ENCODE data around the gene MORC2. TPM values are rescaled to one million over a fixed set of nuclear protein-coding genes. Genes with fewer than 3 reads are reported as not detected.

MORC2 gene
- total RNA-seq, 2 experiments from 2014 or later: 22.9 to 35.6 TPM

GRCh38 chr22:30893434-30894370 is 74.9 kb downstream of the MORC2 start:
- Histone ChIP-seq H3K27ac (ENCODE audit: low read depth, low read length, poor library complexity, severe bottlenecking) (no peak overlapping the region), H3K4me3 (ENCODE audit: low read depth, low read length, poor library complexity, severe bottlenecking) (no peak overlapping the region), H3K4me1 (ENCODE audit: insufficient read depth, low read length, poor library complexity, severe bottlenecking) (no peaks in the 10 kb centered on the region), H3K4me2 (ENCODE audit: low read length) (no peak overlapping the region), H3K79me2 (ENCODE audit: insufficient read depth, low read depth, low read length) (no peaks in the 10 kb centered on the region), H3K36me3 (ENCODE audit: insufficient read depth, low read length) (no peaks in the 10 kb centered on the region), H3K9me3 (ENCODE audit: low read length) (no peaks in the 10 kb centered on the region), H3K9me2 (ENCODE audit: insufficient read depth, low read length) (no peaks in the 10 kb centered on the region), H4K20me1 (ENCODE audit: insufficient read depth, low read length) (no peaks in the 10 kb centered on the region), H2AFZ (ENCODE audit: low read length) (no peak overlapping the region)
- no peak for DNase-seq (ENCODE audit: low spot score)
- intact Hi-C loops (cut with micrococcal nuclease; ENCODE audit: unreplicated experiment): no loop called here
- CTCF ChIA-PET (ENCODE audit: unreplicated experiment): no interaction called here
- no peak for TF ChIP-seq EZH2phosphoT487 (IDR thresholded peaks at IDR 0.05; ENCODE audit: borderline replicate concordance, low read depth, low read length)
- TF ChIP-seq CTCF (conservative IDR thresholded peaks at IDR 0.05; ENCODE audit: low read length): no peak
- POLR2A ChIA-PET: no interaction called here
- no TSS peak for BruUV-seq (replicated peaks)

GRCh38 chr22:30892731-30893221 is 75.8 kb downstream of the MORC2 start:
- H3K4me2 ChIP-seq (ENCODE audit: low read length): no peak overlapping the region
- no peak overlapping the region for H2AFZ ChIP-seq (ENCODE audit: low read length)
- no peaks in the 10 kb centered on the region for H3K4me1 ChIP-seq (ENCODE audit: insufficient read depth, low read length, poor library complexity, severe bottlenecking)
- H3K79me2 ChIP-seq (ENCODE audit: insufficient read depth, low read depth, low read length): no peaks in the 10 kb centered on the region
- no peaks in the 10 kb centered on the region for H3K9me2 ChIP-seq (ENCODE audit: insufficient read depth, low read length)
- DNase-seq (ENCODE audit: low spot score): no peak
- H4K20me1 ChIP-seq (ENCODE audit: insufficient read depth, low read length): no peaks in the 10 kb centered on the region
- intact Hi-C loops (cut with micrococcal nuclease; ENCODE audit: unreplicated experiment): no loop called here
- ChIA-PET CTCF (ENCODE audit: unreplicated experiment) (no interaction called here), POLR2A (no interaction called here)
- H3K36me3 ChIP-seq (ENCODE audit: insufficient read depth, low read length): no peaks in the 10 kb centered on the region
- BruUV-seq (replicated peaks): no TSS peak
- no peak overlapping the region for H3K4me3 ChIP-seq (ENCODE audit: low read depth, low read length, poor library complexity, severe bottlenecking)
- no peak overlapping the region for H3K27ac ChIP-seq (ENCODE audit: low read depth, low read length, poor library complexity, severe bottlenecking)
- no peaks in the 10 kb centered on the region for H3K9me3 ChIP-seq (ENCODE audit: low read length)
- TF ChIP-seq CTCF (conservative IDR thresholded peaks at IDR 0.05; ENCODE audit: low read length): no peak
- no peak for TF ChIP-seq EZH2phosphoT487 (IDR thresholded peaks at IDR 0.05; ENCODE audit: borderline replicate concordance, low read depth, low read length)

GRCh38 chr22:30892286-30892685 is 76.3 kb downstream of the MORC2 start:
- Histone ChIP-seq H3K4me3 (ENCODE audit: low read depth, low read length, poor library complexity, severe bottlenecking) (no peak overlapping the region), H3K4me1 (ENCODE audit: insufficient read depth, low read length, poor library complexity, severe bottlenecking) (no peaks in the 10 kb centered on the region), H3K9me3 (ENCODE audit: low read length) (no peaks in the 10 kb centered on the region), H2AFZ (ENCODE audit: low read length) (no peak overlapping the region), H3K4me2 (ENCODE audit: low read length) (no peak overlapping the region), H3K9me2 (ENCODE audit: insufficient read depth, low read length) (no peaks in the 10 kb centered on the region), H3K27ac (ENCODE audit: low read depth, low read length, poor library complexity, severe bottlenecking) (no peak overlapping the region), H4K20me1 (ENCODE audit: insufficient read depth, low read length) (no peaks in the 10 kb centered on the region), H3K36me3 (ENCODE audit: insufficient read depth, low read length) (no peaks in the 10 kb centered on the region), H3K79me2 (ENCODE audit: insufficient read depth, low read depth, low read length) (no peaks in the 10 kb centered on the region)
- POLR2A ChIA-PET: no interaction called here
- no peak for DNase-seq (ENCODE audit: low spot score)
- CTCF ChIA-PET (ENCODE audit: unreplicated experiment): no interaction called here
- no TSS peak for BruUV-seq (replicated peaks)
- TF ChIP-seq EZH2phosphoT487 (IDR thresholded peaks at IDR 0.05; ENCODE audit: borderline replicate concordance, low read depth, low read length) (no peak), CTCF (conservative IDR thresholded peaks at IDR 0.05; ENCODE audit: low read length) (no peak)
- intact Hi-C loops (cut with micrococcal nuclease; ENCODE audit: unreplicated experiment): no loop called here
